A673 (cell line): ENCODE results near the gene RPL4. TPM values are rescaled to one million over a fixed set of nuclear protein-coding genes. Genes with fewer than 3 reads are reported as not detected.
"Not testable (repeated sequence)": the region's sequence is repeated elsewhere in the genome, so short reads cannot be mapped to it uniquely, and the experiment has no call there.

Experiments
- BruUV-seq: library from RNA; stranded (reverse); fragments of 400-500 nt; replicated peaks from 2 replicates; lab custom pipeline; 2021; lab: Mats Ljungman, UMichigan
- CTCF ChIA-PET: fragments of 300-600 bp; sonication (Branson Sonifier 250); formaldehyde crosslinking; loops from one replicate; lab custom pipeline; 2022; ENCODE audit warnings: antibody characterized with exemption; lab: Charles Lee
- POLR2A ChIA-PET: fragments of 300-600 bp; sonication (Branson Sonifier 250); formaldehyde crosslinking; loops from one replicate; lab custom pipeline; 2022; ENCODE audit warnings: antibody characterized with exemption; ENCODE audit not compliant: low non-redundant PET; lab: Charles Lee
- DNase-seq: peaks from one replicate; pipeline ENCODE4 v3.0.0-alpha.2; 2015; ENCODE audit warnings: low spot score
- H3K27ac ChIP-seq: fragments of 200-600 bp; sonication (generic); 2 replicates; pipeline ENCODE4 v1.5.1; 2016; ENCODE audit warnings: mixed run types, low read depth, mild to moderate bottlenecking, mixed read lengths, antibody characterized with exemption, low read length; ENCODE audit not compliant: poor library complexity, severe bottlenecking
- H3K27me3 ChIP-seq: fragments of 200-600 bp; sonication (generic); replicated peaks from 2 replicates; pipeline ENCODE4 v1.6.1; 2017; ENCODE audit warnings: mixed run types, low read depth, mild to moderate bottlenecking, mixed read lengths, antibody characterized with exemption, low read length; ENCODE audit not compliant: insufficient read depth, poor library complexity
- H3K36me3 ChIP-seq: fragments of 200-600 bp; sonication (generic); 2 replicates; pipeline ENCODE4 v1.6.1; 2016; ENCODE audit warnings: mixed run types, mild to moderate bottlenecking, mixed read lengths, antibody characterized with exemption, low read length; ENCODE audit not compliant: insufficient read depth, poor library complexity, severe bottlenecking
- H3K4me1 ChIP-seq: fragments of 200-600 bp; sonication (generic); 2 replicates; pipeline ENCODE4 v1.6.1; 2017; ENCODE audit warnings: mixed run types, mild to moderate bottlenecking, mixed read lengths, antibody characterized with exemption, low read length; ENCODE audit not compliant: insufficient read depth, poor library complexity, severe bottlenecking
- H3K4me3 ChIP-seq: fragments of 200-600 bp; sonication (generic); 2 replicates; pipeline ENCODE4 v1.5.1; 2016; ENCODE audit warnings: low read depth, mixed run types, mild to moderate bottlenecking, mixed read lengths, low read length; ENCODE audit not compliant: poor library complexity, severe bottlenecking
- H3K9me3 ChIP-seq: fragments of 200-600 bp; sonication (generic); 2 replicates; pipeline ENCODE4 v1.6.1; 2016; ENCODE audit warnings: mixed run types, low read depth, mild to moderate bottlenecking, mixed read lengths, antibody characterized with exemption, low read length; ENCODE audit not compliant: poor library complexity, severe bottlenecking
- EZH2 ChIP-seq: fragments of 200-600 bp; sonication (generic); IDR thresholded peaks from 2 replicates; pipeline ENCODE4 v1.6.1; 2017; ENCODE audit warnings: borderline replicate concordance, low read depth, mild to moderate bottlenecking, mixed read lengths, antibody characterized with exemption, low read length; ENCODE audit not compliant: poor library complexity, severe bottlenecking
- intact Hi-C: fragments of 100-400 bp; cut with micrococcal nuclease; formaldehyde crosslinking; loops from one replicate; pipeline ENCODE4 v1.10.0; 2022; ENCODE audit not compliant: unreplicated experiment
- total RNA-seq: library from RNA; stranded (reverse); gene quantifications from 2 replicates; pipeline ENCODE4 v1.2.3, GENCODE V29; 2021
- TF ChIP-seq, protein P1 (sequence below): fragments of 300-800, 200-600 bp; sonication (generic); conservative IDR thresholded peaks from 2 replicates; pipeline ENCODE4 v1.5.1; 2017; ENCODE audit warnings: low read depth, mild to moderate bottlenecking, antibody characterized with exemption, low read length, moderate library complexity, mixed read lengths

RPL4 gene
- total RNA-seq, 1 experiment from 2014 or later, result 2,830 TPM

GRCh38 chr15:66462627-66463026 lies 42.0 kb downstream of the RPL4 start:
- Histone ChIP-seq H3K36me3 (peaks cover 3% of the 10 kb centered on the region), H3K9me3 (no peaks in the 10 kb centered on the region), H3K27ac (no peak overlapping the region), H3K27me3 (no peaks in the 10 kb centered on the region), H3K4me3 (no peak overlapping the region), H3K4me1 (no peaks in the 10 kb centered on the region)
- CTCF ChIA-PET, result no interaction called here
- TF ChIP-seq, protein P1, sequence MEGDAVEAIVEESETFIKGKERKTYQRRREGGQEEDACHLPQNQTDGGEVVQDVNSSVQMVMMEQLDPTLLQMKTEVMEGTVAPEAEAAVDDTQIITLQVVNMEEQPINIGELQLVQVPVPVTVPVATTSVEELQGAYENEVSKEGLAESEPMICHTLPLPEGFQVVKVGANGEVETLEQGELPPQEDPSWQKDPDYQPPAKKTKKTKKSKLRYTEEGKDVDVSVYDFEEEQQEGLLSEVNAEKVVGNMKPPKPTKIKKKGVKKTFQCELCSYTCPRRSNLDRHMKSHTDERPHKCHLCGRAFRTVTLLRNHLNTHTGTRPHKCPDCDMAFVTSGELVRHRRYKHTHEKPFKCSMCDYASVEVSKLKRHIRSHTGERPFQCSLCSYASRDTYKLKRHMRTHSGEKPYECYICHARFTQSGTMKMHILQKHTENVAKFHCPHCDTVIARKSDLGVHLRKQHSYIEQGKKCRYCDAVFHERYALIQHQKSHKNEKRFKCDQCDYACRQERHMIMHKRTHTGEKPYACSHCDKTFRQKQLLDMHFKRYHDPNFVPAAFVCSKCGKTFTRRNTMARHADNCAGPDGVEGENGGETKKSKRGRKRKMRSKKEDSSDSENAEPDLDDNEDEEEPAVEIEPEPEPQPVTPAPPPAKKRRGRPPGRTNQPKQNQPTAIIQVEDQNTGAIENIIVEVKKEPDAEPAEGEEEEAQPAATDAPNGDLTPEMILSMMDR, result no peak
- TF ChIP-seq EZH2, result no peak
- BruUV-seq, result no TSS peak
- POLR2A ChIA-PET, result no interaction called here
- intact Hi-C loops, result no loop called here
- peak; percentile 65 for DNase-seq

DNA sequence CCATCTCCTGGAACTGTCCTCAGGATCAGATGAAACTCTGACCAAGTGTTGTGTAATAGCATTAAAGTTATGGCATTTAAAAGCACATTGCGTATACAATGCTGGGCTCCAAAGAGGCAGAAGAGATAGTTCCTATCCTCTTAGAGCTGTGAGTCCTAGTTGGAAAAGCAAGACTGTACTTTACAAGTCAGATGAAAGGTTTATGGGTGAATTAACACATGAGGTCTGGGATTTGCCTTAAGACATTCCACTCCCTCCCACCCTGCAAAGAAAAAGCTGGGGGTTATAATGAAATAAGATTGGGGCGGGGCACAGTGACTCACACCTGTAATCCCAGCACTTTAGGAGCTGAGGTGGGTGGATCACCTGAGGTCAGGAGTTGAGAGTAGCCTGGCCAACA lies 42.7 kb downstream of the RPL4 start:
- POLR2A ChIA-PET, result no interaction called here
- no peak for DNase-seq

GRCh38 chr15:66461294-66461693 lies 43.4 kb downstream of the RPL4 start:
- DNase-seq, H3K27me3 ChIP-seq, H3K27ac ChIP-seq, BruUV-seq, intact Hi-C loops, H3K4me1 ChIP-seq, H3K9me3 ChIP-seq, H3K4me3 ChIP-seq, H3K36me3 ChIP-seq, POLR2A ChIA-PET: not testable (repeated sequence)
- CTCF ChIA-PET, result interaction anchor here (0.6 kb wide), 1 partner anchor 28 kb away, joined by 4 read pairs; no protein-coding TSS in a partner anchor

More for the DNA sequence above, 42.7 kb downstream of the RPL4 start:
- intact Hi-C loops, result no loop called here
- H3K36me3 ChIP-seq, result peaks cover 3% of the 10 kb centered on the region
- BruUV-seq, result no TSS peak
- no peak overlapping the region for H3K4me3 ChIP-seq
- no peaks in the 10 kb centered on the region for H3K27me3 ChIP-seq
- no peak for TF ChIP-seq EZH2
- TF ChIP-seq, protein P1, result no peak
- H3K9me3 ChIP-seq, result no peaks in the 10 kb centered on the region
- CTCF ChIA-PET, result no interaction called here
- no peaks in the 10 kb centered on the region for H3K4me1 ChIP-seq
- H3K27ac ChIP-seq, result no peak overlapping the region

DNA sequence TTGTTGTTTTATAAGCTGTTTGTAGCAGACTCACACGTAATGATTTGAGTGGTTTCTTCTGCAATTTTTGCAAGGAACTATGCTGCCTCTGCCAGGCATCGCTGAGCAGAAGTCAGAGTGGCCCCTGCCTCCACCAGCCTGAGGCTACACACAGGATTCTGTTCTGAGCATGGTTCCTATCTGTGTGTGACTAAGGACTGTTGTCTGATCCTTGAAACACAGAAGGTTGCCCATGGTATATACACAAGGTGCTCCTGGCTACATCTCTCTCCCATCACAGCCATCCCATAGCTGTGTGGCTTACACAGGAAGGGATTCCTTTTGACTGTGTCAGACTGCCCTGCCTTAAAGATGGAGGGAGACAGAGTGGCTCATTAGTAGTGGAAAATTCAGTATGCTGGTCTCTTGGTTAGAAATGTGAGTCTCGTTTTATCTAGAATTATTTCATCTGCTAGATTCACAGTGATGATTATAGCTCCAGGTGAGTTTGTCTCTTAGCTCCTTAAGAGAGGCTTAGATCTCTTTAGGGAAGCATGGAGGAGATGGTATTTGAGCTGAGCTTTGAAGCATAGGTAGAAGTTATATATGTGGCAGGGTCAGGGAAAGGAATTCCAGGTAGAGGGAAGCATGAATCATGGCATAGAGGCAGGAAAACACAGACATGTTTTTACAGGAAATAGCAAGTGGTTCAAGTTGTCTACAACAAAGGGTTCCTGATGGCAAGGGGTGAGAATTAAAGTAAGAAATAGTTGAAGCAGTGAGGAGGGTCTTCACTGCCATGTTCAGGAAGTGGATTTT lies 44.6 kb downstream of the RPL4 start:
- Histone ChIP-seq H3K36me3 (no peaks in the 10 kb centered on the region), H3K4me3 (no peak overlapping the region), H3K27me3 (no peaks in the 10 kb centered on the region), H3K27ac (no peak overlapping the region), H3K9me3 (no peaks in the 10 kb centered on the region), H3K4me1 (no peaks in the 10 kb centered on the region)
- ChIA-PET CTCF (no interaction called here), POLR2A (no interaction called here)
- no peak for DNase-seq
- intact Hi-C loops, result no loop called here
- BruUV-seq, result no TSS peak
- TF ChIP-seq, protein P1, result no peak
- TF ChIP-seq EZH2, result no peak
